ENCODE measurements around the gene PTPN12.
"Not testable (repeated sequence)": the region's sequence is repeated elsewhere in the genome, so short reads cannot be mapped to it uniquely, and the experiment has no call there.

PTPN12 gene

DNA sequence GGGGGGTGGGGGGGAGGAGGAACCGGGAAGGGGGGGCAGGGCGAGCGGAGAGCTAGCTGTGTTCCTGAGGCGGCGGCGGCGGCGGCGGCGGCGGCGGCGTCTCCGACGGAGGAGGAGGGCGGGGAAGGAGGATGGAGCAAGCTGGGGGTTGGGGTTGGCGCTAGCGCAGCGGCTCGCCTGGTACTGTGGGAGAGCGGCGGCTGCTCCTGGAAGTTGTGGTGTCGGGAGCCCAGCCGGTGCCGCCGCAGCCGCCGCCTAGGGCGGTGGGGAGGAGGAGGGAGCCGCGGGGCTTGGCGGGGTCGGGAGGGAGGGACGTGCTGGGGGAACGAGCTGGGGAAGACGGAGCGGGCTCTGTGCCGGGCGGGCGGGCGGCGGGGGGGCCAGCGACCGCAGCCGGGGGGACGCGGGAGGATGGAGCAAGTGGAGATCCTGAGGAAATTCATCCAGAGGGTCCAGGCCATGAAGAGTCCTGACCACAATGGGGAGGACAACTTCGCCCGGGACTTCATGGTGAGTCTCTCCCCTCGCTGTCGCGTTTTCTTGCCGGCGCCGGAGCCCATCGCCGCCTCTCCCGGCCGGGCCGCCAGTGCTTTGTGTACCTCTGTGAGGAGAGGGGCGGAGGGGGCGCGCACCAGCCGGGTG, at the start of gene PTPN12:
PTPN12 (plus strand) TSS at position 160 of the 642 bp plus-strand sequence; CDS start at position 412, 252 bp downstream.
- peak; percentile 22 for DNase-seq

DNA sequence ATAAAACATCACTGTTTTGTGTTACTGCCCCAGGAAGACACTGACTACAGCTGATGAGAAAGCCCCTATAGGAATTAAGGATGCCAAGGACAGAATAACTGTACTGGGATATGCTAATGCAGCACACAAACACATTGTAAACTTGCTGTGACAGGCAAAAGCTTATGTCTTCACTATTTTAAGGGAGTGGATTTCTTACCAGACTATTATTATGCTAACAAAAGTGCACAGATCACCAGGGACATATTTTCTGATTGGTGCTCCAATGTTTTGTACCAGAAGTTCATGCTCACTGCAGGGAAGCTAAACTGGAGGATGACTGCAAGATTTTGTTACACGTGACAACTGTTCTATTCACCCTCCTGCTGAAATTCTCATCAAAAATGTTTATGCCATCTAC, 48.1 kb upstream of the PTPN12 start:
- DNase-seq = no peak

DNA sequence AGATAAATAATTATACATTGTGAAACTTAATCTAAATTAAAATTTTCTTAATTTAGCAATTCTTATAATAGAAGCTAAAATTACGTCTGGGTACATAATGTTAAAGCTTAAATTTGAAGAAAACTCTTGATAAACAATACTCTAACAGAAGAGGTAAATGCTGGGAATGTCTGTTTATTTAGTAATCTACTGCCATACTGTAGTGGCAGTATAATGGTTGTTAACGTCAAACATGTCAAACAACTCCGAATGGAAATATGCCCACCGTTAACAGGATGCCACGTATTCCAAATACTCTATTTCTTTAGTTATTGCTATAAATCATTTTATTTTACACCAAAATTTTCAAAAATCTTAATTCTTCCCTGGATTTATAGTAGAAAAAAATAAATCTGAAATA, 40.0 kb upstream of the PTPN12 start:
- no peak for DNase-seq

DNA sequence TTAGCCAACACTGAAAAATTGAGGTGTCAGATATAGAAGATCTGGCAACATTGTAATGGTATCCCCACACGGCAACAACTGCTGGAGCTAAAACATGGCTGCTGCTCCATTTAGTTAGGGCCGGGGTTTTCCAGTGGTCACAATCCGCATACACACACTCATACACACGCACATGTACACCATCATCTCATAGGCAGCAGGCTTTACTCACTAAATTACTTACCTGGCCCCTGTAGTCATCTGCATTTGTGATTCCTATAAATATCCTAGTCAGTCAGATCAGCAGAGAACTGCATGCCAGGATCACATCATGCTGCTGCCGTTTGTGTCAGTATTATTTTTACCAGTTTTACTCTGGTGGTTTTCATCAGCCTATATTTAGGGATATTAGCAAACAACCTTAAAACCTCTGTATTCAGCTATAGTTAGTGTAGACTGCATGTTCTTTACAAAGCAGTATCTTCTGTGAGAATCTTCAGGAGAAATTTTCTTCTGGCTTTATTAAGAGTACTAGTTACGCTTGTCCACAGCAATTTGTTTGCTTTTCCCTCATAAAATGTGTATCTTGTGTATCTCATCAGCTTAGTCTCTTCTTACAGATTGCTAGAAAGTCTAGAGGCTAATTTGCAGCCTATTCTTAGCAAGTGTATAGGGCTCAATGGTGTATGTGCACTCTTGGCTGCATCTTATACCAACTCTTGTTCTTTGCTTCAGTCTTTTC, 38.3 kb upstream of the PTPN12 start:
- no peak for DNase-seq

DNA sequence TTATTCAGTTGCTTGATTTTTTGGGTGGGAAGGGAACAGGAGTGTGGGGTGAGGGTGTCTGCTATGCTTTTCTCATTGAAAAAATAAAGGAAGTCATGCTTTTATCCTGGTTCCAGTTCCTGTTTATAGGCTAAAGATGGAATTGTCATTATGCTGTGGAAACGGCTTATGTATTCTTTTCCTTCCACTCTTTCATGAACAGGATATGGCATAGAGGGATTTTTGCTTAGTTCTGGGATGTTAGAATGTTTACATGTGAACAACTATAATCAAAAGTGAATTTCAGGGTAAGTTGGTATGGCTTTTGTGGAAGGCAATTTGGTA, 35.9 kb upstream of the PTPN12 start:
- DNase-seq = no peak

DNA sequence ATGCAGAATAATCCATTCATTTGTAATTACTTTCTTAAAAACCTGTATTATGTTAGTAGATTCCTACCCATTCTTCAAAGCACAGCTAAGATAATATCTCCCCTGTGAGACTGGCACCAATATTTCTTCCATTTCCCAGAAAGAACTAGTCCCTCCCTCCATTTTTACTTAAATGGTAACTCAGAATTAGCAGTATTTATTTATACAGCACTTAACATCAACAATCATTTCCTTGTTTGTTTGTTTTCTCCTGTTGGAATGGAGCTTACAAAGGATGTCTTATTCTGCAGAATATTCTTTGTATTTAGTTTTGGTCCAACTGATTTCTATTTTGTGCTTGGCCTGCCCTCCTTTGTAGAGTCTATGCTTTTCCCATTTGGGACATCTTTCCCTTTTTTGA, 32.1 kb upstream of the PTPN12 start:
- DNase-seq = no peak

DNA sequence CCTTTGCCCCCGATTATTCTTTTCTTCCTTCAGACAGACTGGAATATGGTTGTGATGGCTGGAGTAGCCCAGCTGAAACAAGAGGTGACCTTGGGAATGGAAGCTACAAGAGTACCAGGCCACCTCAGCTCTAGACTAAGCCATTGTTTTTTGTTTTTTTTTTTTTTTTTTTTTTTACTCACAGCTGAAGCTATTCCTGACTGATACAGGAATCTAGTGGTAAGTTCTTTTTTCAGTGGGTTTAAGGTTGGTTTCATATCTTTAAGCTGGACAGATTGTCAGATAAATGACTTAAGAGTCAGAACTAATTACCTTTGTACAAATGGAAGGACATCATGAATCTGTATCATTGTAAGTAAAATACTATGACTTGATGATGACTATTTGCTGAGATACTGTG, 30.2 kb upstream of the PTPN12 start:
- no peak for DNase-seq

DNA sequence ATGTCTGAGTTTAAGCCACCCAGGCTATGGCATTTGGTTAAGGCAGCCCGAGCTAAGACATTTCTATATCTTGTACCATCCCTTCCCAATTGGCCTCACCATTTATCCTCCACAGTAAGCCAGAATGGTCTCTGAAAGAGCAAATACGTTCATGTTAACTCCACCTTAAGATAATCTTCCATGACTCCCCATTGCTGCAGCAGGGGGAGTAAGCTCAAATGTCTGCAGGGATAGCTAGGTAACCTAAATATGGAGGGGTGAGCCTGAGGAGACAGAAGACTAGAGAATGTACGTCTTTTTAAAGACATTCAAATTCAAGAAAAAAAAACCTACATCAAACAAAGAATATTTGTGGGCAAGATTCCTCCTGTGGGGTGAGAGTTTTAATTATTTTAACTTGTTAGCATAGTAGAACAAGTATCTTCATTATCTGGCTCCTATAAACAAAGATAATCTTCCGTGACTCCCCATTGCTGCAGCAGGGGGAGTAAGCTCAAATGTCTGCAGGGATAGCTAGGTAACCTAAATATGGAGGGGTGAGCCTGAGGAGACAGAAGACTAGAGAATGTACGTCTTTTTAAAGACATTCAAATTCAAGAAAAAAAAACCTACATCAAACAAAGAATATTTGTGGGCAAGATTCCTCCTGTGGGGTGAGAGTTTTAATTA, 24.0 kb upstream of the PTPN12 start:
- not testable (repeated sequence) for DNase-seq

DNA sequence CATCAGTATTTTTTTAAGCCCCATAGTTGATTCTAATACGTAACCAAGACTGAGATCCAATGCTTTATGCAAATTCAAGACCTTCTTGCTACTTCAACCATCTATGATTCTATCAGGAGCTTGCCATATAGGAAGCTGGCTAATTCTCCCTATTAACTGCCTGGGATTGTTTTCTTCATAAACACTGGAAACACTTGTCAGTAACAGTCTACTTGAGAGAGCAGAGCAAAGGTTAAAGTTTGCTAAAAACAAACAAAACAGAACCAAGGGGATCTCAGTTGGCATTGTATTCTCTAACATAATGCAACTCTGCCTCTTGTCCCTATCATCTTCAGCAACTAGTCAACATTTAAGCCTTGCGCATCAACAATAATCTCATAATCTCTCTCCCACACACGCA, 21.0 kb upstream of the PTPN12 start:
- DNase-seq = no peak

DNA sequence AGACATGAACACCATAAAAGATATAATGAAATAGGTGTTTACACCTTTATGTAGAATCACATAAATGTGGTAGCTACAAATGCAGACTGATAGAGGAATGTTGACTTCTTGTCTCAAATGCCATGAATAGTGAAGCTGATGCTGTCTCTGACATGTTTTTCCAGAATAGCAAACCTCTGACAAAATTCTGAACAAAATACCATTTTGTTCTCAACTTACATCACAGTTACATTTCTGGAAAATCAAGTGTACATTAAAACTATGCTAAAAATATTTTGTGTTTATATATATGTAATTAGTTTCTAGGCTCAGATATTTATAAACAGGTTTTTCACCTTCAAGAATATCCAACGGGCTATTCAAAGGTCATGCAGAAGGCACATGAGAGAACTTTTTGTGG, 16.8 kb upstream of the PTPN12 start:
- no peak for DNase-seq

DNA sequence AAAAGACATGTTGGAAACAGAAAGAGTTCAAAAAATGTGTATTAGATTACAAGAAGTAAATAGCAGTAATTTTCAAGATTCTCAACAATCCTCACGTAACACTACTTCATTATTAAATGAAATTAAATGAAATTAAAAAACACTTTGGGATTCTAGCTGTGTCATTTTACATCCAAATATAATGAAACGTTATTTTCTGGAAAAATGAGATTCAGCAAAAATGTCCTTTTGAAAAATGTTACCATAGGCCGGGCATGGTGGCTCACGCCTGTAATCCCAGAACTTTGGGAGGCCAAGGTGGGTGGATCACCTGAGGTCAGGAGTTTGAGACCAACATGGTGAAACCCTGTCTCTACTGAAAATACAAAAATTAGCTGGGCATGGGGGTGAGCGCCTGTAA, 15.6 kb upstream of the PTPN12 start:
- DNase-seq = not testable (repeated sequence)

DNA sequence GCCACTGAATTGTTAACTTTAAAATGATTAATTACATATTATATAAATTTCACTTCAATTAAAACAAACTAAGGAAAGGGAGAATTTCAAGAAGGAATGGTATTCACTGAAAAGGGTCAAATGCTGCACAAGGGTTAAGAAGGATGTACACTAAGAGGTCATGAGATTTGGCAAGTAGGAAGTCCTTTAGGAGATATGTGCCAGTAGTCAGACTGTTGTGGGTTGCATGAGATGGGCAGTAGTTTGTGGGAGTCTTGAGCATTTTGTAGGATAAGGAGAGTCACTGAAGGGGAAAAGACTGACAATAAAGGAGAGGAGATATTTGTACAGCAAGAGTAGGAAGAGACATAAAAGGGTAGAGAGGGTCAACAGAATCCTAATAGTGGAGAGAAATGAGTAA, 12.4 kb upstream of the PTPN12 start:
- DNase-seq = no peak

DNA sequence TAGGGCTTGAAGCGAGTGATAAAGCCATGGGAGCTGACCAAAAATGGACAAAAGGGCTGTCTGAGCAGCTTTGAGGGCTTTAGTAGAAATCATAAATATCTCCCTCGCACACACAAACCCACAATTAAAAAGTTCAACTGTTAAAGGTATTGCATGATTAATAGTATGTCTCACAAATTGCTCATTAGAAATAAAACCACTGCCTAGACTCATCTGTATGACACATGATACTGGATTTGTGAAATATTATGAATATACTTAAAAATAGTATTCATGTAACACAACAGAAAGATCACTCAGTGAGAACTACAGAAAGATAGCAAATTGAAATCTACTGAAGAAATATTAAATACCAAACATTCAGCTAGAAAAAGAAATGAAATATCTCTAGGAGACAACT, 11.9 kb upstream of the PTPN12 start:
- no peak for DNase-seq

DNA sequence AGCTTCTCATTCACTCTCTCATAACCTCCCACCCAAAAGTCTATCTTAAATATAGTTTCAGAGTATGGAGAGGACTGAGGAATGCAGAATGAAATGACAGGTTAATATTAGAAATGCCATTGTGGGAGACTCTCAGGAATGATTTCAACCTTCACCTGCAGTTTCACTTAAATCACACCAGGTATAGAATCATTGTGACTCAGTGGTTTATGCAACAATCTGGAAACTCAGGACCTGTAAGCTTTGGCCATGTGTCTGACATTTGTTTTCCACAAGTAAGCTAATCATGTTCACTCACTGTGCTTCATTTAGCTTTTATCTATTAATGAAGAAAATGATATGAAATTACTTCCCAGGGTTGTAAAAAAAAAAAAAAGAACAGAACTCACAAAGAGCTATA, 8.7 kb upstream of the PTPN12 start:
- no peak for DNase-seq

DNA sequence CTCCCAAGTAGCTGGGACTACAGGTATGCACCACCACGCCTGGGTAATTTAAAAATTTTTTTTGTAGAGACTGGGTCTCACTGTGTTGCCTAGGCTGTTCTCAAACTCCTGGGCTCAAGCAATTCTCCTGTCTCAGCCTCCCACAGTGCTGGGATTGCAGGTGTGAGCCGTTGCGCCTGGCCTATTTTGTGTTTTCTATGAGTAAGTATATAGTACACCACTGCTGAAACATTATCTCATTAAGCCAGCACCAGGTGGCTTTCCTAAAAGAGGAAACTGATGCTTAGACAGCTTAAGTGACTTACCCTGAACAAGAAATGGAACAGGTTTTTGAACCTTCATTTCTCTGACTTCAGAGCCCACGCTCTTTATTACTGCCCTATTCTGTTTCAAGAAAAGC, 7.8 kb upstream of the PTPN12 start:
- DNase-seq = no peak

DNA sequence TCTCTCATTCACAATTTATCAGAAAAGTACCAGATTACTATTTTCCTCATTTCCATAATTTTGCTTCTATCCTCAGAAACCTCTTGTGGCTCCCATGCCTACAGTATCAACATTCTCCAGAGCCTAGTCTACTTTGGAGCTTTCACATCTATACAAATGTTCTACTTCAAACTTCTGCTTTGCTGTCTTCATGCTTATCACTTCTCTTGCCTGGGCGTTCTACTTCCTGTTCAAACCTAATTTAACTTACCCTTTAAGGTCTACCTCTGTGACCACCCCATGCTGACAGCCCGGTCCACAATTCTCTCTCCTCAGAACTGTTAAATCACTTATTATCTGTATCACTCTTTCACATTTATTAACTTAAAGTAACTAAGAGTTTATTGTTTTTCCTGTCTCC, 6.1 kb upstream of the PTPN12 start:
- no peak for DNase-seq

DNA sequence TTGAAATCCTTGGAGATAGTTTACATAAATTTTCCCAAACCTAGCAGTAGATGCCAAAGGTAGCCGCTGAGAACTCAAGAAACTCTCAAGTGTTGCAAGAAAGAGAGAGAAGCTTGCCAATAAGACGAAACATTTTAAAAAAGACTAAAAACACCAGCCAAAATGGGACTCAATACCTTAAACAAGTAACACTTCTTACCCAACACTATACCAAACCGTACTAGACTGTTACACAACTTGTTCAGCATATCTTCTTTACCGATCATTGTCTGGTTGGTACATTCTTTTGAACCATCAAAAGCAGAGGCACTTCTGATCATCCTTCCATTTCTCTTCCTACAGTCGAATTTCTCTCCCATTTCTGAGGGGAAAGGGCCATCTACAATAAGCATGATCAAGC, 4.8 kb upstream of the PTPN12 start:
- DNase-seq = no peak

DNA sequence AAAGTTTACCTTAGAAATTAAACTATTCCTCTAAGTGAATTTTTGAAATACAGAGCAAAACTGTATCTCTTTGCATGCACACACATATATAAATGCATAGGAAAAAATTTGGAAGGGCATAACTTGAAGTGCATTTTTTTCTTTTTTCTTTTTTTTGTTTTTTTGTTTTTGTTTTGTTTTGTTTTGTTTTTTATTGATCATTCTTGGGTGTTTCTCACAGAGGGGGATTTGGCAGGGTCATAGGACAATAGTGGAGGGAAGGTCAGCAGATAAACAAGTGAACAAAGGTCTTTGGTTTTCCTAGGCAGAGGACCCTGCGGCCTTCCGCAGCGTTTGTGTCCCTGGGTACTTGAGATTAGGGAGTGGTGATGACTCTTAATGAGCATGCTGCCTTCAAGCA, 4.4 kb upstream of the PTPN12 start:
- not testable (repeated sequence) for DNase-seq

DNA sequence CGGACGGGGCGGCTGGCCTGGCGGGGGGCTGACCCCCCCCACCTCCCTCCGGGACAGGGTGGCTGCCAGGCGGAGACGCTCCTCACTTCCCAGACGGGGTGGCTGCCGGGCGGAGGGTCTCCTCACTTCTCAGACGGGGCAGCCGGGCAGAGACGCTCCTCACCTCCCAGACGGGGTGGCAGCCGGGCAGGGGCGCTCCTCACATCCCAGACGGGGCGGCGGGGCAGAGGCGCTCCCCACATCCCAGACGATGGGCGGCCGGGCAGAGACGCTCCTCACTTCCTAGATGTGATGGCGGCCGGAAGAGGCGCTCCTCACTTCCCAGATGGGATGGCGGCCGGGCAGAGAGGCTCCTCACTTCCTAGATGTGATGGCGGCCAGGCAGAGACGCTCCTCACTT, 3.0 kb upstream of the PTPN12 start:
- not testable (repeated sequence) for DNase-seq

DNA sequence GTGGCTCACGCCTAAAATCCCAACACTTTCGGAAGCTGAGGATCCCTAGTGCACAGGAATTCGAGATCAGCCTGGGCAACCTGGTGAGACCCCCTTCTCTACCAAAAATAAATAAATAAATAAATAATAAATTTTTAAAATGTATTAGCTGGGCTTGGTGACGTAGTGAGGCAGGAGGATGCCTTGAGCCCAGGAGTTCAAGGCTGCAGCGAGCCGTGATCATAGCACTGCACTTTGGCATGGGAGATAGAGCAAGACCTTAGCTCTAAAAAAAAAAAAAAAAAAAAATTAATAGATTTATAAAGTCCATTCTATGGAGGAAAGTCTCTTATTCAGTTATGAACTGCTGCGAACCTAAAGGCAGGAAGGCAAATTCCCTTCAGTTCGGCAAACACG, 1.1 kb upstream of the PTPN12 start:
- DNase-seq = no peak

DNA sequence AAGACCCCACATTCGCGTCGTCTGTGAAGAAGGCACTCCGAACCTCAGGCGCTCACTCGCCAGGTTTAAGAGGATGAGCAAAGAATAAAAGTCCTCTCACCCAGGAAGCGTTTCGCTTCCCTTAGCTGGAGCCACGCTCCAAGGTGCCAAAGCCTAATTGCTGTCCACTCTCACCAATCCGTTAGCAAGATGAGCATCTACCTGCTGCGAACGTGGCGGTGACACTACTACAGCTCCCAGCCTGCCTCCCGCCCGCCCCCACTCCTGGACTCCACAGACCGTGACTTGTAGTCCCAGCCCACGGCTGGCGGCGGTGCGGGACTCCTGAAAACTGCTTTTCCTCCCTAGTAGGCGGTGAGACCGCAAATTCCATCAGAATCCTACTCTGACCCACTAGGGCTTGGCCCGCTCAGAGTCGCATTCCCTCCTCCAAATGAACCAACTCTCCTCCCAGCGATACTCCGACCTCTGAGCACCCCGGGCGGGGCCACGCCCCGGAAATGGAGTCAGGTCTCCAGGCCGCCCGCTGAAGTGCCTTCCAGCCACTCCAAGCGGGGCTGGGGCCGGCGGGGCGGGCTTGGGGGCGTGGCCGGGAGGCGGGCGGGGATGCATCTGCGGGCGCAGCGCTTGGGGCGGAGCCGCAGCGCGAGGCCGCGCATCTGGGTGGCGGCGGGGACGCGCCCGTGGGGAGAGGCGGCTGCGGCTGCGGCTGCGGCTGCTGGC, 521 bp upstream of the PTPN12 start:
- peak; percentile 93 for DNase-seq

DNA sequence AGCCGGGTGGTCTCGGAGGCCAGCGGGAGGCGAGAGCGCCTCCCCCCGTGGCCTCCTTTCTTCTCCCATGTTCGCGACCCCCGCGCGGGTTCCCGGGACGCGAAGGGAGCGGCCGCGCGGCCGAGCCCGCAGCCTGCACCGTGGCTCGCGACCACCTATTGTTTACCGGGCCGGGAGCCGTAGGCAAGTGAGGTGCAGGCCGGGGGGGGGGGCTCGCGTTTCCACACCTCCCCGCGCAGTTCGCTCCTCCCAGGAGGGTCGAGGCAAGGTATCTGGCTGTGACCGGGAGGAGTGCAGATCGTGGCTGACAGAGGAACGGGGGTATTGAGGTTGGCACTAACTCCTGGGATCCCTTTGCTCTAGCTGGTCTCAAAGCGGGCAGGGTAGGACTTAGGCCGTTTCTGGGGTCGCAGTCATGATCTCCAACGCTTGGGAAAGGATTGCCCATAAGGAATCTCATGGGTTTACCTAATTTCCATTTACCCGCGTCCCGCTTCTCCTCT, 734 bp downstream of the PTPN12 start:
- peak; percentile 9 for DNase-seq
